ENCODE results near the gene COQ8A.
"Not testable (repeated sequence)": the region's sequence is repeated elsewhere in the genome, so short reads cannot be mapped to it uniquely, and the experiment has no call there.

The COQ8A gene

DNA sequence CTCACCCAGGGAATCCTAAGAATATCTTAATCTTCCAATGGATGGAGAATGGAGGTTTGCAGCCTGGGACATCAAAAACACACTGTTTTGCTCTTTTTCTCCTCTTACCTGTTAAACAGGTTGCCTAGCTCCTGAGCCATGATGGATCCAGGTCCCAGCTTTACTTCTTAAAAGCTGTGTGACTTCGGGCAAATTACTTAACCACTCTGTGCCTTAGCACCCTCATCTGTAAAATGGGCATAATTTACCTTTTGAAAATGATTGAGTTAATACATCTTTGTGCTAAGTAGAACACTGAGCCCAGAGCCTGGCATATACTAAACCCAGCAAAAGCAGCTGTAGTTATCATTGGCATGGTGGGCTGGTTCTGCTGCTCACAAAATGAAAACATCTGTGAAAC is 10.2 kb downstream of the COQ8A start:
- TF ChIP-seq Cebpa-rat (IDR thresholded peaks at IDR 0.05): no peak
- H3K27ac ChIP-seq: no peak overlapping the region
- H3K36me3 ChIP-seq: peaks cover 0 to 28% (median 6%) of the 10 kb centered on the region in 11 experiments; a peak in 10 of 22 replicates
- H3K4me2 ChIP-seq: no peak overlapping the region
- no peak overlapping the region for H3K9ac ChIP-seq
- H3K9me3 ChIP-seq (replicated peaks in 1 of 11): peaks cover 6 to 18% (median 13%) of the 10 kb centered on the region in 11 experiments
- peaks cover 0 to 73% (median 13%) of the 10 kb centered on the region in 11 experiments; a peak in 9 of 22 replicates for H4K20me1 ChIP-seq
- H3K4me1 ChIP-seq: peaks cover 0 to 35% (median 20%) of the 10 kb centered on the region in 10 experiments; a peak in 14 of 20 replicates
- no peaks in the 10 kb centered on the region for H3K27me3 ChIP-seq
- H3K4me3 ChIP-seq: no peak overlapping the region

DNA sequence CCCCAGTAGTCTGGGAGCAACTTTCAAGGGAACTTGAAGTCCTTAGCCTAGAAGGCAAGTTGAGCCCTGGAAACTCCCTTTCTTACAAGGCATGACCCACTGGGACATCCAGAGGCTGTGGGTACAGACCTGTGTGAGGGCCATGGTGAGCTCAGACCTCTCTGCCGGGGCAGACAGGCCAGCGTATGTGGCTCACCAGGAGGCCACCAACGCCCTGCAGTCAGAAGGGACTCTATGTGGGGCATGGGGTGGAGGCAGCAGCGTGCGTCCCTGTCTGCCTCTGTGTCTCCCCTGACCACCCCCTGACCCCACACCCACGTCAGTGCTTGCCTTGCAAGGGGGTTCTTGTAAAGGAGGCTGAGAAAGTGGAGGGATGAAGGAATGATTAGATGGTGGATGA is 10.8 kb downstream of the COQ8A start:
- Histone ChIP-seq H3K27me3 (no peaks in the 10 kb centered on the region), H3K4me3 (no peak overlapping the region), H3K9me3 (replicated peaks in 1 of 11) (peaks cover 12 to 24% (median 19%) of the 10 kb centered on the region in 11 experiments), H4K20me1 (peaks cover 0 to 68% (median 13%) of the 10 kb centered on the region in 11 experiments; a peak in 9 of 22 replicates), H3K27ac (no peak overlapping the region), H3K4me1 (peaks cover 0 to 33% (median 20%) of the 10 kb centered on the region in 10 experiments; a peak in 14 of 20 replicates), H3K9ac (no peak overlapping the region), H3K36me3 (peaks cover 0 to 31% (median 6%) of the 10 kb centered on the region in 11 experiments; a peak in 10 of 22 replicates), H3K4me2 (no peak overlapping the region)
- no peak for TF ChIP-seq Cebpa-rat (IDR thresholded peaks at IDR 0.05)

DNA sequence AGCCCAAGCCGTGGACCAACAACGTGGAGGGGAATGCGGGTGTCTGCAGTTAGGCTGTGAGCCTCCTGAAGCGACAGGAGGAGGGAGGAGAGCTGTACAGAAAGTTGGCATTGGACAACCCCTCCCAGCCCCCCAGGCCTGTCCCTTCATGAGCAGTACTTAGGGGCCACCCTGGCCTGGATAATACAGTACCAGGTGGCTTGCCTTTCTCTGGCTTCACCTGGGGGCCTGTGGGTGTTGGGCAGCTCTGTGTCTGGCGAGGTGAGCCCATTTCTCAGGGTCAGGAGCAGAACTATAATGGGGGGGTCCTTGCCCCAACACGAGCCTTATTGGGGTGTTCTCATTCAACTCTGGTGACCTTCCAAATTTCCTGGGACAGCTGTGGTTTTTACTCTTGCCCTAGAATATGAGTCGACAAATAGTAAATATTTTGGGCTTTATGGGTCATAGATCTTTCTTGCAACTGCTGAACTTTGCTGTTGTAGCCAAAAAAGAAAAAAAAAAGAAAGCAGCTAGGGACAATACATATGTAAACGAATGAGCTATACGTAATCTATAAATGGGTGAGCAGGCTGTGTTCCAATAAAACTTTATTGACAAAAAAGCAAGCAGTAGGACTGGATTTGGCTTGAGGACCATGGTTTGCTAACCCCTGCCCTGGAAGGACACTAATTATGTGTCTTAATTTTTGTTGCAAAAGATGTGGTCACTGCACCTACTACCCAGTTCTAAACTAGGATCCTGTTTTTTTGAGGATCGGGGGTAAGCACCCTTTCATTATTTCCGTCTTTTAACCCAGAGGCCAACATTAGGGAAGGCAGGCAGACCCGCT is 11.4 kb downstream of the COQ8A start:
- Histone ChIP-seq H3K36me3 (peaks cover 0 to 31% (median 6%) of the 10 kb centered on the region in 11 experiments; a peak in 10 of 22 replicates), H4K20me1 (peaks cover 0 to 62% (median 10%) of the 10 kb centered on the region in 11 experiments; a peak in 9 of 22 replicates), H3K4me1 (peaks cover 0 to 33% (median 20%) of the 10 kb centered on the region in 10 experiments; a peak in 14 of 20 replicates), H3K9ac (no peak overlapping the region), H3K9me3 (replicated peaks in 1 of 11) (peaks cover 16 to 29% (median 25%) of the 10 kb centered on the region in 11 experiments), H3K4me3 (no peak overlapping the region), H3K27me3 (no peaks in the 10 kb centered on the region), H3K4me2 (no peak overlapping the region; a peak in 1 of 22 replicates), H3K27ac (no peak overlapping the region)
- no peak for TF ChIP-seq Cebpa-rat (IDR thresholded peaks at IDR 0.05)

DNA sequence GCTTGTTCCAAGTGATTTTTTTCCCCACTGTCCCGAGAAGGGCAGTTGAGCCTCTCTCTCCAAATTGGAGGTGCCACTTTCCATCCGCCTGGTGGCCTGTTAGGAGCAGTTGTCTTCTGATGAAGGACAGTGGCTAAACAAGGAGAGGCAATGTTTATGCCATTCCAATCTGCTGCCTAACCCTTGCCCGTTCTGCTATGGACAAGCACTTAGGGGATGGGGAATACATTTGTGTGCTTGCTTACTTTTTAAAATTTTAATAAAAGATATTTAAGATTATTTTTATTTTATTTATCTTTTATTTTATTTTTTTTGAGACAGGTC is 12.0 kb downstream of the COQ8A start:
- Histone ChIP-seq H3K36me3 (peaks cover 0 to 31% (median 6%) of the 10 kb centered on the region in 11 experiments; a peak in 9 of 22 replicates), H3K4me2 (no peak overlapping the region; a peak in 1 of 22 replicates), H3K4me3 (no peak overlapping the region), H3K9me3 (replicated peaks in 1 of 11) (peaks cover 22 to 34% (median 30%) of the 10 kb centered on the region in 11 experiments), H3K4me1 (peaks cover 0 to 33% (median 20%) of the 10 kb centered on the region in 10 experiments; a peak in 14 of 20 replicates), H4K20me1 (peaks cover 0 to 56% (median 10%) of the 10 kb centered on the region in 11 experiments; a peak in 9 of 22 replicates), H3K9ac (no peak overlapping the region), H3K27me3 (no peaks in the 10 kb centered on the region), H3K27ac (no peak overlapping the region)
- TF ChIP-seq Cebpa-rat (IDR thresholded peaks at IDR 0.05): no peak

DNA sequence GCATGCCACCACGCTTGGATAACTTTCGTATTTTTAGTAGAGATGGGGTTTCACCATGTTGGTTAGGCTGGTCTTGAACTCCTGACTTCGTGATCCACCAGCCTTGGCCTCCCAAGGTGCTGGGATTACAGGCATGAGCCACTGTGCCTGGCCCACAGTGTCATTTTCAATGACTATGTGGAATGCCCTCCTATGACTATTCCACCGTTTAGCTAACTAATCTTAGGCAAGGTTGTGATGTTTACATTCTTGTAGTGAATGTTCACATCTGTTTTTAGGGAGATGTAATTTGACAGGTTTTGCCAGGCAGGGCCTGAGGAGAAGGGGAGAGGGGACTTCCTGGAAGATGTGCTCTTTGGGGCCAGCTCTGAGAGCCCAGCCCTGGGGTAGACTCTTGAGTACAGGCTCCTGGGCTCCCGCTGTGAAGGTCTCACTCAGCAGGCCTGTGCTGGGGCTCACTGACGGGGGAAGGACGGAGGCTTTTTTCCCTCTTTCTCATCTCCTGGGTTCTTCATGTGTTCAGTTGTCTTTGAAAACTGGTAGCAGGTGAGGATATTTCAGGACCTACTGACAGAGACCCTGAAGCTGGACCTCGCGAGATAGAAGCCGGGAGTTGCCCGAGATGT is 13.2 kb downstream of the COQ8A start:
- Histone ChIP-seq H3K27me3 (no peaks in the 10 kb centered on the region), H3K9ac (no peak overlapping the region), H3K4me1 (peaks cover 0 to 33% (median 20%) of the 10 kb centered on the region in 10 experiments; a peak in 14 of 20 replicates), H3K27ac (0 out of 22 replicates have a peak overlapping the region, but pooled peaks of 1 of the 11 experiments have one; percentile 0), H4K20me1 (peaks cover 0 to 47% (median 10%) of the 10 kb centered on the region in 11 experiments; a peak in 9 of 22 replicates), H3K36me3 (peaks cover 0 to 40% (median 11%) of the 10 kb centered on the region in 11 experiments; a peak in 15 of 22 replicates), H3K9me3 (replicated peaks in 1 of 11) (peaks cover 32 to 40% (median 37%) of the 10 kb centered on the region in 11 experiments), H3K4me3 (no peak overlapping the region), H3K4me2 (peak overlapping the region in 5 of 11 experiments; percentile 7 to 27 (median 20); a peak in 5 of 22 replicates)
- TF ChIP-seq Cebpa-rat (IDR thresholded peaks at IDR 0.05): no peak

DNA sequence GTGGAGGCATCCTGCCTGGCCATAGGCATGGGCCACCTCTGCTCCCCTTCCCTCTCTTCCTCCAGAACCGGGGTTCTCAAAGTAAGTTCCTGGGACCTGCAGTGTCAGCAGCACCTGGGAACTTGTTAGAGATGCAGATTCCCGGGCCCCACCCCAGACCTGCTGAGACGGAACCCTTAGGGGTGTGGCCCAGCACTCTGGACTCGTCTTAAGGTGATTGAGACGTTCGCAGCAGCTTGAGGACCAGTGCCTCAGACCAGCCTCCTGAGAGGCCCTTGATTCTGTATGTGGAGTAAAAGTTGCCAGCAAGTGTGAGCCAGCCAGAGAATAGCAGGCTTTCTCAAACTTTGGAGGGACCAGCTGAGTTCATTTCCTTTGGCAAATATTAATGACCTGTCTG is 14.2 kb downstream of the COQ8A start:
- Histone ChIP-seq H3K4me2 (peak overlapping the region in 4 of 11 experiments; percentile 9 to 27 (median 23); a peak in 4 of 22 replicates), H3K9ac (no peak overlapping the region), H3K36me3 (peaks cover 0 to 41% (median 20%) of the 10 kb centered on the region in 11 experiments; a peak in 17 of 22 replicates), H3K4me3 (no peak overlapping the region), H3K27ac (no peak overlapping the region), H4K20me1 (peaks cover 0 to 40% (median 10%) of the 10 kb centered on the region in 11 experiments; a peak in 9 of 22 replicates), H3K4me1 (peaks cover 0 to 33% (median 20%) of the 10 kb centered on the region in 10 experiments; a peak in 14 of 20 replicates), H3K9me3 (replicated peaks in 1 of 11) (peaks cover 42 to 50% (median 47%) of the 10 kb centered on the region in 11 experiments), H3K27me3 (no peaks in the 10 kb centered on the region)
- TF ChIP-seq Cebpa-rat (IDR thresholded peaks at IDR 0.05): no peak

DNA sequence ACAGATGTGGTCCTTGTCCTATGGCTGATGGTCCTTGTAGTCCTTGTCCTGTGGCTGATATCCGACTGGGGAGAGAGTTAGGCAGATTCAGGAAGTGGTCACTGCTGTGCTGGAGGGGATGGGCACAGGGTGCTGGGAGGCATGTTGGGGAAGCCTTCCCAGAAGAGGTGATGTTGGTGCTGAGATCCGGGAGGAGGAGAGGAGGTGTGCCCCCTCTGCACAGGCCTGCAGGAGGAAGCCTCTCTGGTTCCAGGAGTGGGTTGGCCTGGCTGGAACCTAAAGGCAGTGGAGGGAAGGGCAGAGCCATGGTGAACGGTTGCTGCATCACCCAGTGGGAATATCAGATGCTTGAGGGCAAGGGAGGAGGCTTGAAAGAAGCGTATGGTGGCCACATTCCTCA is 14.7 kb downstream of the COQ8A start:
- Histone ChIP-seq H4K20me1 (peaks cover 0 to 37% (median 10%) of the 10 kb centered on the region in 11 experiments; a peak in 9 of 22 replicates), H3K27me3 (no peaks in the 10 kb centered on the region)
- no peak for TF ChIP-seq Cebpa-rat (IDR thresholded peaks at IDR 0.05)

DNA sequence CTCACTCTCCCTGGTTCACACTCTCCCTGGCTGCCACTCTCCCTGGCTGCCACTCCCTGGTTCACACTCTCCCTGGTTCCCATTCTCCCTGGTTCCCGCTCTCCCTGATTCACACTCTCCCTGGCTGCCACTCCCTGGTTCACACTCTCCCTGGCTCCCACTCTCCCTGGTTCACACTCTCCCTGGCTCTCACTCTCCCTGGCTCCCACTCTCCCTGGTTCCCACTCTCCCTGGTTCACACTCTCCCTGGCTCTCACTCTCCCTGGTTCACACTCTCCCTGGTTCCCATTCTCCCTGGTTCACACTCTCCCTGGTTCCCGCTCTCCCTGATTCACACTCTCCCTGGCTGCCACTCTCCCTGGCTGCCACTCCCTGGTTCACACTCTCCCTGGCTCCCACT is 15.8 kb downstream of the COQ8A start:
- Histone ChIP-seq H4K20me1 (peaks cover 0 to 27% (median 8%) of the 10 kb centered on the region in 11 experiments; a peak in 9 of 22 replicates), H3K4me1 (peaks cover 0 to 33% (median 21%) of the 10 kb centered on the region in 10 experiments; a peak in 14 of 20 replicates), H3K36me3 (peaks cover 0 to 44% (median 23%) of the 10 kb centered on the region in 11 experiments; a peak in 17 of 22 replicates), H3K9me3 (replicated peaks in 1 of 11) (peaks cover 49 to 66% (median 62%) of the 10 kb centered on the region in 11 experiments)
- H3K9ac ChIP-seq, H3K27ac ChIP-seq, H3K4me3 ChIP-seq, H3K27me3 ChIP-seq, H3K4me2 ChIP-seq: not testable (repeated sequence)

More for the DNA sequence above, 14.7 kb downstream of the COQ8A start:
- Histone ChIP-seq H3K9ac (no peak overlapping the region), H3K4me2 (no peak overlapping the region), H3K4me3 (no peak overlapping the region), H3K9me3 (replicated peaks in 1 of 11) (peaks cover 46 to 55% (median 51%) of the 10 kb centered on the region in 11 experiments), H3K27ac (no peak overlapping the region), H3K4me1 (peaks cover 0 to 33% (median 20%) of the 10 kb centered on the region in 10 experiments; a peak in 14 of 20 replicates), H3K36me3 (peaks cover 0 to 41% (median 22%) of the 10 kb centered on the region in 11 experiments; a peak in 17 of 22 replicates)

All from BLaER1 treated with 17β-estradiol and CSF1 and Interleukin-3, amounts not matched to agents 10 nM and 100 nM (cell line).